HG02571 (cell line): Measurements from ENCODE around the gene YARS1.
"Not testable (repeated sequence)": the region's sequence is repeated elsewhere in the genome, so short reads cannot be mapped to it uniquely, and the experiment has no call there.

Experiments used
- ATAC-seq: cut with Tn5 transposase; IDR thresholded peaks from one replicate; pipeline ENCODE4 v1.9.1; 2021; ENCODE audit warnings: mild to moderate bottlenecking, moderate library complexity; ENCODE audit not compliant: unreplicated experiment

Gene YARS1

DNA sequence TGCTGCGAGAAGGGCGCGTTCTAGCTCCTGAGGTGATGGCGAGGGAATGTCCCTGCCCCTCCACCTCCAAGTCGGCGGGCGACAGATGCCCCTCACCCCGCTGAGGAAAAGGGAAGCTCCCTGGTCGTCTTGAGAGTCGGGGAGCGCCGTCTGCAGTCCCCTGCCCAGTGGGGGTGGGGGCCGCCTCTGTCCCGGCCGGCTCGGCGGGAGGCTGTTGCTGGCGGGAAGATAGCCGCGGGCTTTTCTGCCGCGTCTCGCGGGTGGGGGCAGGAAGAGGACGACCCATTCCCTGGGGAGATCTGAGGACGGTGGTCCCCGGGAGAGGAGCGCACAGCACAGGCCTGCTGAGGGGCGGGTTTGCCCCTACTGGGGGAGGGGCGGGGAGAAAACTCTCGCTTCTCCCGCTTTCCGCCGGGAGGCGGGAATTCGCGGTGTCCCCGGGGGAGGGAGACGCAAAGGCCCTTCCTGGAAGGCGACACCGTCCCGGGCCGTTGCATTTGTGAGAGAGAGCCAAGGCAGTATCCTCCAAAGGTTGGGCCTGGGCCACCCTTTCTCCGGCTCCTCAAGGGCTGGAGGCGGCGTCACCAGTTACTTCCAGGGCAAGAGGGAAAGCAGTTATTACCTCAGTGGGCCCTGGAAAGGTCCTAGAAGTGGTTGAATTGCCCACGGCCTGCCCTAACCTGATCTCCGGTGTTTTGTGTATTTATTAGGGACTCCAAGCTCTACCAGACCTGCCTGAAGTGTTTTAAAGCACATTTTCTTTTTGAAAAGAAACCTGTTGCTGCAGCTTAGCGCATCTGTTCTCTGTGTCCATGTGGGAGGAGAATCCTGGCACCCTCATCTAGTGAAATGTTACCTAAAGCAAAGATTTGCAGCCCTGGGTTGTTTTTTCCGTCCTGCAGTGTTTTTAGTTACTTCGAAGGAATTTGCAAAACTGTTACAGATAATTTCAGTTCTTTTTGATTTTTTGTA lies 943 bp upstream of the YARS1 start:
- ATAC-seq: peak; percentile 17

DNA sequence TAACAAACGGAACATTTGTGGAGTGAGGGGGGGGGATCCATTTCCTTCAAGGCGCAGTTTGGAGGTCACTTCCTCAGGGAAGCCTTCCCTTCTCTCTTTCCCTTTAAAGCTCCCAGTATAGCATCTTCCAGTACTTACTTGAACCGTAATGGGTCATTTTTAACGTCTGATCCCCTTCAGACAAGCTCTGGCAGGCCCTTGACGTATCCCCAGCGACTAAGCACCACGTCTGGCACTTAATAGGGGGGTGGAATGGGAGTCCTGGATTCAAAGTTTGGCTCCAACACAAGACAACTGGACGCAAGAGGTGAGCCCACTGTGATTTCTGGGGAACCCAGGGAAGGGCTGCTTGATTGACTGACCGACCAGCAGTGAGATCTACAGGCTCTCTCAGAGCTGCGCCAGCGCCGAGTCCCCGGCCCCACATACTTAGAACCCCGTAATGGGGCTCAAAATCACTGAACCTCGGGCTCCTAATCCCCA lies 441 bp downstream of the YARS1 start:
- peak; percentile 4 for ATAC-seq

GRCh38 chr1:32813941-32814739 lies 3.0 kb downstream of the YARS1 start:
- no peak for ATAC-seq

- ATAC-seq: no peak
These were observed 5.2 kb downstream of the YARS1 start for GRCh38 chr1:32811917-32812316.

DNA sequence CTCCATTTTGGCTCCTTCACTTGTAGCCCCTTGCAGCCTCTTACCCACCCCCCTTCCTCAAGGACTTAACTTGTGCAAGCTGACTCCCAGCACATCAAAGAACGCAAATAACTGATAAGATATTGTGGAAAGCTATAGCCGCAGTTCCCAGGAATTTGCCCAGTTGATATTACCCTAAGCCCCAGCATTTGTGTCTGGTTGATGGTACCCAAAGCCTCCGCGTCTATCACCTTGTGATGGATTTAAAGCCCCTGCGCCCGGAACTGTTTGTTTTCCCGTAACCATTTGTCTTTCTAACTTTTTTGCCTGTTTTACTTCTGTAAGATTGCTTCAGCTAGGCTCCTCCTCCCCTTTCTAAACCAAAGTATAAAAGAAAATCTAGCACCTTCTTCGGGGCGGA lies 5.9 kb downstream of the YARS1 start:
- no peak for ATAC-seq

- no peak for ATAC-seq
These were observed 6.8 kb downstream of the YARS1 start for GRCh38 chr1:32810358-32810757.

GRCh38 chr1:32808580-32808979 lies 8.6 kb downstream of the YARS1 start:
- ATAC-seq: no peak

- ATAC-seq: no peak
These were observed 10.1 kb downstream of the YARS1 start for GRCh38 chr1:32806910-32807523.

- ATAC-seq: no peak
These were observed 10.9 kb downstream of the YARS1 start for GRCh38 chr1:32806290-32806689.

GRCh38 chr1:32804460-32804859 lies 12.7 kb downstream of the YARS1 start:
- not testable (repeated sequence) for ATAC-seq

DNA sequence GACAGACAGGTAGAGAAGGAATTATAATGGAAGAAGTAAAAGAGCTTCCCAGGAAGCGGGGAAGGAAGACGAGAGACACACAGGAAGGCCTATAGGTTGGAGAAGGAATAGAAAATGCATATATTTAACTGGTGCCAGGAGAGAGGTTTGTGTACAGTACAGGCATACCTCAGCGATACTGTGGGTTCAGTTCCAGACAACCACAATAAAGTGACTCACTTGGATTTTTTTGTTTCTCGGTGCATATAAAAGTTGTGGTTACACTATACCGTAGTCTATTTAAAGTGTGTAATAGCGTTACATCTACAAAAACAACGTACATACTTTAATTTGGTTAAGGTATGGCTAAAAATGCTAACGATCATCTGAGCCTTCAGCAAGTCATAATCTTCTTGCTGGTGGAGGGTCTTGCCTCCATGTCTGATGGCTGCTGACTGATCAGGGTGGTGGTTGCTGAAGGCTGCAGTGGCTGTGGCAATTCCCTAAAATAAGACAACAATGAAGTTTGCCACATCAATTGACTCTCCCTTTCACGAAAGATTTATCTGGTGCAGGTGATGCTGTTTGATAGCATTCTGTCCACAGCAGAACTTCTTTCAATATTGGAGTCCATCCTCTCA lies 16.0 kb downstream of the YARS1 start:
- ATAC-seq: no peak

- ATAC-seq: no peak
These were observed 18.3 kb downstream of the YARS1 start for GRCh38 chr1:32798679-32799416.

- ATAC-seq: no peak
These were observed 19.0 kb downstream of the YARS1 start for GRCh38 chr1:32798191-32798590.

DNA sequence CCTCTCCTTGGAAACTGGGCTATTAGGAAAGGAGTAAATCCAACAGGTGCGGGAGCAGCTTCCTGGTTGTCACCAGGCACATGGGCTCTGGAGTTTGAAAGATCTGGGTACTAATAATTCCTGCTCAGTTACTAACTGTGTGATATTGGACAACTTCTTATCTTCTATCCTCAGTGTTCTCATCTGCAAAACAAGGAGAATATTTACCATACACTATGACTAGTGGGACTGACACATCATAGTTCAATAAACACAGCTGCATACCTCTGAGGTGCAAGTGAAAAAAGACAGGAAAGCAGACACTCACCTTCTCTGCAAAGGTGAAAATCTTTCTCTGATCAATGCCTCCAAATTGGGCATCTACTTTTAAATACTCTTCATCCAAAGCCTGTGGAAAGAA lies 19.7 kb downstream of the YARS1 start:
- ATAC-seq: no peak

DNA sequence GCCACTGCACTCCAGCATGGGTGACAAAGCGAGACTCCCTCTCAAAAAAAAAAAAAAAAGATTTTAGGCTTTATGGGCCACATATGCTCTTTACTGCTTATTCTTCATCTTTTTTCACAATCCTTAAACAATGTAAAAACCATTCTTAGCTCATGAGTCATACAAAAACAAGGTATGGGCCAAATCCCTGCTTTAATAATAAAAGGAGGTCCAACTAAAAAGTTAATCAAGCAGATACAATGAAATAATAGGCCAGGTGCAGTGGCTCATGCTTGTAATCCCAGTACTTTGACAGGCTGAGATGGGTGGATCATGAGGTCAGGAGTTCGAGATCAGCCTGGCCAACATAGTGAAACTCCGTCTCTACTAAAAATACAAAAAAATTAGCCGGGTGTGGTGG lies 21.4 kb downstream of the YARS1 start:
- ATAC-seq: not testable (repeated sequence)

DNA sequence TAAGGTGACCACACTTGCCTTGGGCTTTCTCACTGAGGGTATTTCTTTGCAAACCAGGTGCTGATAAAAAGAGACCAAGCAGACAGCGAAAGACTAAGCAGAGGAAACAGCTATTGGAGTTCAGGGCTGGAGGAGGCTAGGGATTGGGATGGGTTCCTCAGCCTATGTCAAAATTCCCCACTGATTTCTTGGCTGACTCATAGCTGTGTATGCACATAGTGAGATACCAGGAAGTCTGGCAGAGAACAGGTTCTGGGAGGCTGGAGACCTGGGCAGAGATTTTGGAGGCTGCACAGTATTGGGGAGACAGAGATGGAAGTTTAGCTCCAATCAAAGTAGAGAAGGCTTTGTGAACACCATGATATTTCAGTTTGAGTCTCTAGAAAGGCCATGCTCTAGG lies 25.3 kb downstream of the YARS1 start:
- ATAC-seq: no peak

- not testable (repeated sequence) for ATAC-seq
These were observed 27.8 kb downstream of the YARS1 start for GRCh38 chr1:32789356-32789755.

GRCh38 chr1:32786856-32787255 lies 30.3 kb downstream of the YARS1 start:
- ATAC-seq: no peak

GRCh38 chr1:32784817-32785216 lies 32.3 kb downstream of the YARS1 start:
- no peak for ATAC-seq

- ATAC-seq: no peak
These were observed 33.3 kb downstream of the YARS1 start for GRCh38 chr1:32783851-32784250.
